Thymus (tissue), 11 donors: Measurements from ENCODE around the gene ANP32B. TPM values are rescaled to one million over a fixed set of nuclear protein-coding genes. Genes with fewer than 3 reads are reported as not detected.

Source experiments
- DNase-seq, 9 donors: peaks; one replicate each; pipeline ENCODE4 v3.0.0-alpha.2; 2013; ENCODE audit warnings: low spot score in 9 of 9, low read depth in 6 of 9, missing footprints in 1 of 9
- H3K27ac ChIP-seq, 2 donors: one replicate each; pipeline ENCODE4 v1.5.1; 2013; ENCODE audit warnings: control low read depth in 1 of 2, low read depth in 1 of 2, low read length in 1 of 2, mild to moderate bottlenecking in 1 of 2, moderate library complexity in 1 of 2
- H3K27me3 ChIP-seq, 2 donors: one replicate each; pipeline ENCODE4 v1.5.1; 2013; ENCODE audit warnings: low read length in 1 of 2; ENCODE audit not compliant: control insufficient read depth in 2 of 2, insufficient read depth in 1 of 2
- H3K36me3 ChIP-seq, 2 donors: one replicate each; pipeline ENCODE4 v1.5.1; 2013; ENCODE audit warnings: low read length in 1 of 2, mild to moderate bottlenecking in 1 of 2, moderate library complexity in 1 of 2; ENCODE audit not compliant: control insufficient read depth in 2 of 2, insufficient read depth in 2 of 2
- H3K4me1 ChIP-seq, 2 donors: one replicate each; pipeline ENCODE4 v1.5.1; 2013; ENCODE audit warnings: low read length in 2 of 2; ENCODE audit not compliant: control insufficient read depth in 2 of 2, insufficient read depth in 2 of 2
- H3K4me3 ChIP-seq, 2 donors: one replicate each; pipeline ENCODE4 v1.5.1; 2013; ENCODE audit warnings: low read length in 2 of 2, control low read depth in 1 of 2, mild to moderate bottlenecking in 1 of 2
- H3K9me3 ChIP-seq, 2 donors: one replicate each; pipeline ENCODE4 v1.5.1; 2013; ENCODE audit warnings: low read length in 1 of 2, mild to moderate bottlenecking in 1 of 2; ENCODE audit not compliant: control insufficient read depth in 2 of 2, insufficient read depth in 1 of 2
- WGBS: extraction: QIAGEN DNeasy Blood & Tissue Kit; methylation state at CpG from one replicate; pipeline ENCODE4 v1.1.7; 2013; 5-methylcytosine and 5-hydroxymethylcytosine counted together
- polyA plus RNA-seq: library from polyadenylated mRNA; stranded (reverse); fragments of 200-250 nt; gene quantifications from one replicate; pipeline ENCODE4 v1.2.3, GENCODE V29; 2013
- total RNA-seq: library from RNA; stranded (reverse); fragments of 120-200 nt; gene quantifications from one replicate; pipeline ENCODE4 v1.2.4, GENCODE V29; 2013
- donor health status: healthy.

The ANP32B gene
- total and polyA plus RNA-seq, 2 donors, result 44.7 to 191 TPM

GRCh38 chr9:98020476-98021145, 37.5 kb downstream of the ANP32B start:
- H3K4me1 ChIP-seq, result no peaks in the 10 kb centered on the region
- no peaks in the 10 kb centered on the region for H3K27me3 ChIP-seq
- H3K9me3 ChIP-seq, result no peaks in the 10 kb centered on the region
- no peak overlapping the region for H3K4me3 ChIP-seq
- H3K36me3 ChIP-seq, result peaks cover 51 to 58% of the 10 kb centered on the region in 2 donors
- 96% methylated on average over 8 of the region's 8 CpGs for WGBS
- DNase-seq, result no peak
- no peak overlapping the region for H3K27ac ChIP-seq

- Histone ChIP-seq H3K4me3 (no peak overlapping the region), H3K9me3 (no peaks in the 10 kb centered on the region), H3K27me3 (no peaks in the 10 kb centered on the region), H3K36me3 (peaks cover 52 to 53% of the 10 kb centered on the region in 2 donors), H3K27ac (no peak overlapping the region), H3K4me1 (no peaks in the 10 kb centered on the region)
- no peak for DNase-seq
- 97% methylated on average over 8 of the region's 8 CpGs for WGBS
Measured at GRCh38 chr9:98021306-98022040, 38.3 kb downstream of the ANP32B start.

DNA sequence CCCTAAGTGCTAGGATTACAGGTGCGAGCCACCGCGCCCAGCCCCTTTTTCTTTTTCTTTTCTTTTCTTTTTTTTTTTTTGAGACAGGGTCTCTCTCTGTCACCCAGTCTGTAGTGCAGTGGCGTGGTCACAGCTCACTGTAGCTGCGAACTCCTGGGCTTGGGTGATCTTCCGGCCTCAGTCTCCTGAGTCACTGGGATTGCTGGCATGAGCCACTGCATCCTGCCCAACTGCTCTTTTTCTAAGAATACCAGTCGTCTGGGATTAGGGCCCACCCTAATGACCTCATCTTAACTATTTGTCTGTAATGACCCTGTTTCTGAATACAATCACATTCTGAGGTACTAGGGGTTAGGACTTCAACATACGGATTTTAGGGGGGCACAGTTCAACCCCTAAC, 39.3 kb downstream of the ANP32B start:
- H3K36me3 ChIP-seq, result peaks cover 44 to 50% of the 10 kb centered on the region in 2 donors
- WGBS, result 96% methylated on average over 8 of the region's 8 CpGs
- no peaks in the 10 kb centered on the region for H3K4me1 ChIP-seq

DNA sequence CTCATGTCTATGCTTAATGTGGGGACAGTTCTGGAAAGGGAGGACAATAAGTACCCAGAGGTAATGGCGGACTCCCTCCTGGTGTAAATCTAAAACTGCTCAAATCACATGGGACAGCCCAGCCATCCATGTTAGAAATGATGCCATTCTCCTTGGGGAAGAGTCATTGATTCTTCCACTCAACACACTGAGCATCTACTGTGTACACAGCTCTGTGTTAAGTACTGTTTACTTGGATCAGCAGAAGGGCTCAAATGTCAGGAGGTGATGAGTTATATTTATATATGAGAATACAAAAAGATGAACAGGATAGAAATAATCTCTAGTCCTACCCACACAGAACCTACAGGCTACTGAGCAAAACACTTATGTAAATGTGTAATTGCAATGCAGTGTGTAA, 41.6 kb downstream of the ANP32B start:
- peaks cover 22 to 28% of the 10 kb centered on the region in 2 donors for H3K36me3 ChIP-seq
- H3K27ac ChIP-seq, result no peak overlapping the region
- DNase-seq, result no peak
- H3K9me3 ChIP-seq, result no peaks in the 10 kb centered on the region
- WGBS, result 96% methylated on average over 1 of the region's 1 CpG
- H3K4me3 ChIP-seq, result no peak overlapping the region
- H3K27me3 ChIP-seq, result no peaks in the 10 kb centered on the region
- H3K4me1 ChIP-seq, result no peaks in the 10 kb centered on the region

More for the DNA sequence above, 39.3 kb downstream of the ANP32B start:
- H3K4me3 ChIP-seq, result no peak overlapping the region
- H3K27ac ChIP-seq, result no peak overlapping the region
- no peak for DNase-seq
- H3K9me3 ChIP-seq, result no peaks in the 10 kb centered on the region
- H3K27me3 ChIP-seq, result no peaks in the 10 kb centered on the region

- Histone ChIP-seq H3K4me3 (no peak overlapping the region), H3K4me1 (peaks cover 0 to 4% of the 10 kb centered on the region in 2 donors), H3K9me3 (no peaks in the 10 kb centered on the region), H3K36me3 (peaks cover 3 to 5% of the 10 kb centered on the region in 2 donors), H3K27ac (no peak overlapping the region), H3K27me3 (no peaks in the 10 kb centered on the region)
- DNase-seq, result no peak
Measured at GRCh38 chr9:98031169-98031568, 48.0 kb downstream of the ANP32B start.

GRCh38 chr9:98031935-98032334, 48.8 kb downstream of the ANP32B start:
- Histone ChIP-seq H3K36me3 (no peaks in the 10 kb centered on the region), H3K9me3 (no peaks in the 10 kb centered on the region), H3K27ac (no peak overlapping the region), H3K4me3 (no peak overlapping the region), H3K27me3 (no peaks in the 10 kb centered on the region), H3K4me1 (peaks cover 0 to 4% of the 10 kb centered on the region in 2 donors)
- 100% methylated on average over 1 of the region's 1 CpG for WGBS
- DNase-seq, result no peak

GRCh38 chr9:98034593-98035546, 51.7 kb downstream of the ANP32B start:
- H3K4me1 ChIP-seq, result peaks cover 0 to 4% of the 10 kb centered on the region in 2 donors
- H3K36me3 ChIP-seq, result no peaks in the 10 kb centered on the region
- H3K27me3 ChIP-seq, result no peaks in the 10 kb centered on the region
- DNase-seq, result peak; percentile 67 to 97 (median 92)
- H3K27ac ChIP-seq, result no peak overlapping the region
- H3K4me3 ChIP-seq, result no peak overlapping the region
- 47% methylated on average over 20 of the region's 20 CpGs for WGBS
- H3K9me3 ChIP-seq, result no peaks in the 10 kb centered on the region

- Histone ChIP-seq H3K27me3 (no peaks in the 10 kb centered on the region), H3K27ac (peak overlapping the region in 1 of 2 donors; percentile 31), H3K4me1 (peaks cover 0 to 4% of the 10 kb centered on the region in 2 donors), H3K36me3 (no peaks in the 10 kb centered on the region), H3K9me3 (no peaks in the 10 kb centered on the region), H3K4me3 (no peak overlapping the region)
- DNase-seq, result no peak
Measured at GRCh38 chr9:98037357-98037756, 54.2 kb downstream of the ANP32B start.

- H3K4me1 ChIP-seq, result peaks cover 0 to 4% of the 10 kb centered on the region in 2 donors
- no peak overlapping the region for H3K27ac ChIP-seq
- H3K9me3 ChIP-seq, result no peaks in the 10 kb centered on the region
- no peak overlapping the region for H3K4me3 ChIP-seq
- no peak for DNase-seq
- WGBS, result 92% methylated on average over 8 of the region's 8 CpGs
- H3K27me3 ChIP-seq, result no peaks in the 10 kb centered on the region
- no peaks in the 10 kb centered on the region for H3K36me3 ChIP-seq
Measured at GRCh38 chr9:98038958-98039357, 55.8 kb downstream of the ANP32B start.
